Measurements from ENCODE around the gene ERICH6.

ERICH6 gene

DNA sequence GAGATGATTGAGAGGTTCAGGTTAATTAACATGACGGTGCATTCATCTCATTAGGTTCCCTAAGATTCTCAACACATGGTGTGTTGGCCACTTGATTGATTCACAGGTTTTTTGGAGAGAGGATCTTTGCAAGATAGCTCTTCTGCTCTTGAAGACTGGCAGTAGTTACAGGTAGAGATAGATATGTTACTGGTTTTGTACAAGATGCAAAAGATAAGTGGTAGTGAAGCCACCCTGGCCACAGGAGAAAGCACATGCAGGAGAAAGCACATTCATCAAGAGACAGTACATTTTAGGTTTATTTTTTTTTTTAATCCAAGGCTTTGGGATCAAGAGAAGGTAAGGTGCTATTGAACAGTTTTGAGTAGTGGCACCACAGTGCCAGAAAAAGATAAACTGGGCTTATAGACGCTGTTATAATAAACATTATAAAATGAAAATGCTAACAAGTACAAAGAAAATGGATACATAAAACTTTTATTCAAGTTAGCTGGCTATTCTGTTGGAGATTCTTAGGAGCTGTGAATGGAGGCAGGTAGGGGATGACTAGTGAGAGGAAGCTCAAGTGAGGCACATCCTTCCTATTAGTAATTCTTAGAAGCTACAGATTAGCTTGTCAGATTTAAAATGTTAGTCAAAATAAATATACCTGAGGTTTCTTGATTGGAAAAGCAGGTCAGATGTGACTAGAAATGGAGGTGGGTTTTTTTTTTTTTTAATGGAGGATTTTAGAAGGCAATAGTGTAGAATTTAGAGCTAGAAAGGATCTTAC is 89.8 kb downstream of the ERICH6 start:
- DNase-seq (ENCODE audit: low read depth), result no peak

DNA sequence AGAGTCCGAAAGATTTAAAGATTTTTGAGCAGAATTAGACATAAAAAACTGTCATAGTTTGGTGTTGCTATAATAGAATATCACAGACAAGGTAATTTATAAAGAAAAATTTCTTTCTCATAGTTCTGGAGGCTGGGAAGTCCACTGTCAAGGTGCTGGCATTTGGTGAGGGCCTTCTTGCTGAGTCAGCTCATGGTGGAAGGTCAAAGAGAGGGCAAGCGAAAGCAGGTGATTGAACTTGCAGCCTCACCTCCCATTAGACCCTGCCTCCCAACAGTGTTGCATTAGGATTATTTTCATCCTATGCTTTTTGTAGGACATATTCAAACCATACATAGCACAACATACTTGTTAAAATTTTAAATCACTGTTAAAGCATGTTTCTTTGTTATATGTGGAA is 90.7 kb downstream of the ERICH6 start:
- DNase-seq (ENCODE audit: low read depth), result no peak

DNA sequence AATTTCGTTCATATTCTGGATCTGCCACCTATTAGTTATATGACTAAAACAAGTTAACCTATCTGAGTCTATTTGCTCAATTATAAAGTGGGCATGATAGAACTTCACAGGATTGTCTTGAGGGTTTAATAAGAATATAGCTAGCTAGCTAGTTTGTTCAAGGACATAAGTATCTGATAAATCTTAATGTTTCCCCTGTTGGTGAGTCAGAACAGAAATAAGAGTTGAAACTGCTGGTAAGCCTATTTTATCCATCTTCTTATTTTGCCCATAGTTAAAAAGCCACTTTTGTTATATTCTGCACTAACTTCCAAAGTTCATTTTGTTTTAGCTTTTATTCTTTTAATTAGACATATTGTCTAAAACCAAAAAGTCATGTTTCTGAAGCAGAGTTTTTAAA is 91.2 kb downstream of the ERICH6 start:
- DNase-seq (ENCODE audit: low read depth), result no peak

DNA sequence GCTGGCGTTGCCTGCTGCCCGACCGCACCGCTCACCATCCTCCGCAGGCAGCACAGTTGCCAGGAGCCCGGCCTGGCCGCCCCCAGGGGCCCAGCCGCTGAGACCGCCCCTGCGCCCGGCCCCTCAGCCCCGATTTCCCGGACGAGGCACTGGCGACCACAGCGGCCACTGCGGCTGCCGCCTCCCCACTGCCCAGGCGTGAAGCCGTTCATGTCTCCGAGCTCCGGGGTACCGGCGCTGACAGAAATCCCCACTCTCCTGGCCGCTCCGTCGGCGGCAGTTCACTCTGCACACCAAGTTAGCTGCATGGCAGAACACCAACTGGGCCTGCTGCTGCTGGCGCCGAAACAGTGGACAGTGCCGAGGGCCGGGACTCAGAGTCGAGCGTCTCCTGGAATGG is 92.1 kb downstream of the ERICH6 start:
- DNase-seq (ENCODE audit: low read depth), result no peak

DNA sequence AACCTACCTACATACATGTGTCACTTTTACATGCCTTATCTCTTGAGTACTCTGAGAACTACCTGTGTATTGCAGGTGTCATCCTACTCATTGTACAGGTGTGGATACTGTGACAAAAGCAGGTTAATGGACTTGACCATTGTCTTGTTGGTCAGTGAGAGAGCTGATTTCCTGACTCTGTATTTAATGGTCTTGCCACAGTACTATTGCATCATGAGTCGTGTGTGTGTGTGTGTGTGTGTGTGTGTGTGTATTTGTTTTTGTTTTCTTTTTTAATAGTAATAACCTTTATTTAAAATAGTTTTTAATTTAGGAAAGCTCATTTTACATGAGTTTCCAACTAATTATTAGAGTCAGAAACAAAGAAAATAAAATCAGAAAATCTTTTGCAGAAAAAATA is 92.9 kb downstream of the ERICH6 start:
- no peak for DNase-seq (ENCODE audit: low read depth)

DNA sequence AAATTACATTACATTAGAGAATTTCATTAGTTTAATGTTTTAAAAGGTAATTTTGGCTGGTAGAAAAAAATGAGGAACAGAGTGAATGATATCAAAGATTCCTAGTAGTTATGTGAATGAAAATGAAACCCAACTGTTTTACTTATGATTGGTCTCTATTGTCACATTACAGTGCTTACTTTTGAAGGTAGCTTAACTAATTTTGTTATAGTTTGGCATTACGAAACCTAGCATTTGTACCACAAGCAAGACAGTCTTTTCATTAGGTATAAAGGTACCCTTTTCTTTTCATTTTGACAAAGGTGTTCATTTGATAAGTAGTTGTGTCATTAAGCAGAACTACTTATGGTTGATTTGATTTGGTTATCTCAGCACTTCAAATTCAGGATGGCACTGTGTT is 93.7 kb downstream of the ERICH6 start:
- DNase-seq (ENCODE audit: low read depth), result no peak

Measured in stromal cell of bone marrow (primary cell).